Central memory CD8-positive, alpha-beta T cell (primary cell): ENCODE data around the gene PYGB.
"Not testable (repeated sequence)": the region's sequence is repeated elsewhere in the genome, so short reads cannot be mapped to it uniquely, and the experiment has no call there.

Source experiments
- ATAC-seq: fragments of 150-1000 bp; cut with Tn5 transposase; replicated peaks from 2 replicates; pipeline ENCODE4 v1.10.0; 2022; ENCODE audit warnings: mild to moderate bottlenecking, moderate FRiP score, moderate number of reproducible peaks; ENCODE audit not compliant: poor library complexity, severe bottlenecking; ENCODE audit errors: extremely low read depth
- DNase-seq, 2 donors: peaks; one replicate each; pipeline ENCODE4 v3.0.0; 2021; ENCODE audit warnings: low spot score in 2 of 2
- H3K27ac Mint-ChIP-seq: one replicate; pipeline ENCODE4 v1.8.0; 2022; ENCODE audit warnings: low read depth, mild to moderate bottlenecking, moderate library complexity, mixed read lengths
- H3K27me3 Mint-ChIP-seq: one replicate; pipeline ENCODE4 v1.8.0; 2022; ENCODE audit warnings: mixed read lengths
- H3K36me3 Mint-ChIP-seq: one replicate; pipeline ENCODE4 v1.8.0; 2022; ENCODE audit warnings: mild to moderate bottlenecking, moderate library complexity, mixed read lengths; ENCODE audit not compliant: insufficient read depth
- H3K4me1 Mint-ChIP-seq: one replicate; pipeline ENCODE4 v1.8.0; 2022; ENCODE audit warnings: mixed read lengths
- H3K4me3 Mint-ChIP-seq: one replicate; pipeline ENCODE4 v1.8.0; 2022; ENCODE audit warnings: mild to moderate bottlenecking, moderate library complexity, mixed read lengths
- H3K9me3 Mint-ChIP-seq: one replicate; pipeline ENCODE4 v1.8.0; 2022; ENCODE audit warnings: mixed read lengths

The PYGB gene

DNA sequence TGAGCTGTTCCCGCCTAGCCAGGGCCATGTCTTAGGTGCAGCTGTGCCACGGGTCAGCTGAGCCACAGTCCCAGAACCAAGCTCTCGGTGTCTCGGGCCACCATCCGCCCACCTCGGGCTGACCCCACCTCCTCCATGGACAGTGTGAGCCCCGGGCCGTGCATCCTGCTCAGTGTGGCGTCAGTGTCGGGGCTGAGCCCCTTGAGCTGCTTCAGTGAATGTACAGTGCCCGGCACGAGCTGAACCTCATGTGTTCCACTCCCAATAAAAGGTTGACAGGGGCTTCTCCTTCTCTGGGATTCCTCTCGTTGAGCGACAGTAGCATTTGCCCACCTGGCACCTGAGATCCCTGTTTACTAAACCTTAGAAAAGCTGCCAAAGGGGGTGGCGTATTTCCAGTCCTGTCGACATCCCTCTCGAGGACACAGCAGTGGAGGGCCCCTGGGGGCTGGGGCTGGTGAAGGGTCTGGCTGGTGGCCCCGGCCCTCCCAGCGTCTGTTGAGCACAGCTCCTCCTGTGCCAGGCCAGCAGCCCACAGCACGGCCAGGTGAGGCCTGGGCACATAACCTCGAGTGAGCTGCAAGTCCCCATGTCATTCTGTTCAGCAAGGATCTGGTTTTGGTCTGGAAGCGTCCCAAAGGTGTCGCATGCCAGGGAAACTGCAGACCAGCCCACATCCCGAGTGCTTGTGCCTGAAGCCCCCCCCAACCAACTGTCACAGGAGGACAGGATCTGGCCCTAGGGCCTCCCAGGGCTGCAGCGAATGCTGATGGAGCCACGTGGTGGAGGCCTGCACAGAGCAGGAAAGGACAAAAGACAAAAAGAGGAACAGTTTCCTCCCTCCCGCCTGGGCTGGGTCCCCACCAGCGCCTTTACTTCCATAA, 21.2 kb upstream of the PYGB start:
- H3K4me1 Mint-ChIP-seq, result no peaks in the 10 kb centered on the region
- no peak for ATAC-seq
- no peaks in the 10 kb centered on the region for H3K27me3 Mint-ChIP-seq
- peaks cover 6% of the 10 kb centered on the region for H3K36me3 Mint-ChIP-seq
- H3K27ac Mint-ChIP-seq, result no peak overlapping the region
- no peak for DNase-seq
- H3K4me3 Mint-ChIP-seq, result no peak overlapping the region
- H3K9me3 Mint-ChIP-seq, result no peaks in the 10 kb centered on the region

- Mint-ChIP-seq H3K9me3 (no peaks in the 10 kb centered on the region), H3K27ac (no peak overlapping the region), H3K27me3 (no peaks in the 10 kb centered on the region), H3K4me1 (no peaks in the 10 kb centered on the region), H3K4me3 (no peak overlapping the region), H3K36me3 (peaks cover 3% of the 10 kb centered on the region)
- no peak for ATAC-seq
- no peak for DNase-seq
Measured at GRCh38 chr20:25227317-25227831, 20.5 kb upstream of the PYGB start.

GRCh38 chr20:25229486-25230165, 18.3 kb upstream of the PYGB start:
- DNase-seq (no peak), ATAC-seq (no peak)
- Mint-ChIP-seq H3K4me3 (no peak overlapping the region), H3K4me1 (no peaks in the 10 kb centered on the region), H3K27me3 (peaks cover 13% of the 10 kb centered on the region), H3K36me3 (peaks cover 3% of the 10 kb centered on the region), H3K9me3 (no peaks in the 10 kb centered on the region), H3K27ac (no peak overlapping the region)

GRCh38 chr20:25230166-25230831, 17.6 kb upstream of the PYGB start:
- no peak for DNase-seq
- Mint-ChIP-seq H3K27me3 (peaks cover 19% of the 10 kb centered on the region), H3K9me3 (no peaks in the 10 kb centered on the region), H3K4me3 (no peak overlapping the region), H3K36me3 (peaks cover under 1% of the 10 kb centered on the region), H3K27ac (no peak overlapping the region), H3K4me1 (no peaks in the 10 kb centered on the region)
- no peak for ATAC-seq

DNA sequence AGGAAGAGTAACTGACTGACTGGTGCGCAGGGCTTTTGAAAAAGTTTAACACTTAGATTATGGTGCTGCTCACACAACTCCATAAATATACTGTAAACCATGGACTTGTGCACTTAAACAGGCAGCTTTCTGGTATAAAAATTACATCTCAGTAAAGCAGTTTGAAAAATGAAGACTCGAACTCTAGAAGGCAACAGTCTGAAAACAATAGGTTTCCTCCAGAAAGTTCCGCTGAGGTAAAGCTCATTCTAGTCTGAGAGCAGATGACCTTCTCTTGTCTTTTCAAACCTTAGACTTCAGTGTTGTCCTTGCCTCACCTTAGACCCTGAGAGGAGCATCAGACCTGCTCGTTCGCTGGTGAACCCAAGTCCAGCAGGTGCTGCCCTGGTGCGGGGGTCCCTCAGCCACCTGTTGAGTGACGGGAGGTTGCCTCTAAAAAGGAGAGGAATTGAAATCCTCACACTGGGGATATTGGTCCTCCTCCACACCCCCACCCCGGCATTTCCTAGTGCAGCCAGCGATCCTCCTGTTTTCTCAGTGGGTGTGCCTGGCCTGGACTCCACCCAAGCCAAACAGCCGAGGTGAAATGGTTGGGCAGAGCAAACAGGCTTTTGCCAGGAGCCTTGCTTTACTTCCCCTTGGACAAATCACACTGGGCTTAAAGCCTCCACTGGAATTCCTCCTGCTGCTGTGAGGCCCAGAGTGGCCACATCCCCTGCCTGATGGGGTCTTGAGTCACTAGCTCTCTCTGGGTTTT, 14.7 kb upstream of the PYGB start:
- Mint-ChIP-seq H3K27ac (no peak overlapping the region), H3K9me3 (no peaks in the 10 kb centered on the region), H3K4me1 (peaks cover 6% of the 10 kb centered on the region), H3K27me3 (peaks cover 47% of the 10 kb centered on the region), H3K36me3 (no peaks in the 10 kb centered on the region), H3K4me3 (no peak overlapping the region)
- DNase-seq (no peak), ATAC-seq (no peak)

DNA sequence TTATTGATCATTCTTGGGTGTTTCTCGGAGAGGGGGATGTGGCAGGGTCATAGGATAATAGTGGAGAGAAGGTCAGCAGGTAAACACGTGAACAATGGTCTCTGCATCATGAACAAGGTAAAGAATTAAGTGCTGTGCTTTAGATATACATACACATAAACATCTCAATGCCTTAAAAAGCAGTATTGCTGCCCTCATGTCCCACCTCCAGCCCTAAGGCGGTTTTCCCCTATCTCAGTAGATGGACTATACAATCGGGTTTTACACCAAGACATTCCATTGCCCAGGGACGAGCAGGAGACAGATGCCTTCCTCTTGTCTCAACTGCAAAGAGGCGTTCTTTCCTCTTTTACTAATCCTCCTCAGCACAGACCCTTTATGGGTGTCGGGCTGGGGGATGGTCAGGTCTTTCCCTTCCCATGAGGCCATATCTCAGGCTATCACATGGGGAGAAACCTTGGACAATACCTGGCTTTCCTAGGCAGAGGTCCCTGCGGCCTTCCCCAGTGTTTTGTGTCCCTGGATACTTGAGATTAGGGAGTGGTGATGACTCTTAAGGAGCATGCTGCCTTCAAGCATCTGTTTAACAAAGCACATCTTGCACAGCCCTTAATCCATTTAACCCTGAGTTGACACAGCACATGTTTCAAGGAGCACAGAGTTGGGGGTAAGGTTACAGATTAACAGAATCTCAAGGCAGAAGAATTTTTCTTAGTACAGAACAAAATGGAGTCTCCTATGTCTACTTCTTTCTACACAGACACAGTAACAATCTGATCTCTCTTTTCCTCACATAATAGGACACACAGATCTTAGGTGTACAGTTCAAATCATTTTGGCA, 13.7 kb upstream of the PYGB start:
- not testable (repeated sequence) for H3K4me3 Mint-ChIP-seq, H3K27ac Mint-ChIP-seq, H3K36me3 Mint-ChIP-seq, DNase-seq, ATAC-seq, H3K4me1 Mint-ChIP-seq, H3K9me3 Mint-ChIP-seq
- H3K27me3 Mint-ChIP-seq, result peaks cover 54% of the 10 kb centered on the region

DNA sequence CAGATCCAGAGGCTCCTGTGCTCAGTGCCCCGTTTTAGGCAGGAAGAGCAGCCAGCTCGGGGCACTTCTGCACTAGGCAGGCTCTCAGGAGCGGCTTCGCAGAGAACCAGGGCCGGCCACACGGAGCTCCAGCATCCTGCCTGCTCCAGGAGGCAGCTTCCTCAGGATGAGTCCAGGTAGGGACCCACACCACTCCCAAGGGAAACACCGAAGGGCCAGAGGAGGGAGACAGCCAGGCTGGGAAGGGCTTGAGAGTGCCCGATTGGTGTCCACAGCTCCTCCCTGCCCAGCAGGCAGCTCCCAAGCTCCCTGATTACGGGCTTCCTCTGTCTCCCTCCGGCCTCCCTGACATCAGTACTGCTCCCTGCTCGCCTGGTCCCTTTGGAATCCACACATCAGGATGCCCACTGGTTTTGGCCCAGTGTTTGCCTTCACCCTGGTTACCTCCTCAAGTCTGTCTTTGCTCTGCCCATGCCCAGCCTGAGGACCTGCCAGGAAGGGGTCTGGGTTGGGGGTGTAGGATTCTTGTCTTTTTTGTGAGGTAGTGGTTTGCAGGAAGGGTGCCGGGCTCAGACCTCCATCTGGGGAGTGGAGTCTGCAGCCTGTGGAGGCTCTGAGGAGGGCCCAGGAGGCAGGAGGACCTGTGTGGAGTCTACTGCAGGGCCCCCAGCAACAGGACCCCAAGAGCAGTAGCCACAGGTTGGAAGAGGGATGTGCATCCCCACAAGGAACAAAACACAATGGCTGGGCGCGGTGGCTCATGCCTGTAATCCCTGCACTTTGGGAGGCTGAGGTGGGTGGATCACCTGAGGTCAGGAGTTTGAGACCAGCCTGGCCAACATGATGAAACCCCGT, 11.2 kb upstream of the PYGB start:
- Mint-ChIP-seq H3K27me3 (peaks cover 59% of the 10 kb centered on the region), H3K9me3 (no peaks in the 10 kb centered on the region), H3K4me3 (no peak overlapping the region), H3K4me1 (peaks cover 8% of the 10 kb centered on the region), H3K36me3 (no peaks in the 10 kb centered on the region), H3K27ac (no peak overlapping the region)
- DNase-seq (no peak), ATAC-seq (no peak)

DNA sequence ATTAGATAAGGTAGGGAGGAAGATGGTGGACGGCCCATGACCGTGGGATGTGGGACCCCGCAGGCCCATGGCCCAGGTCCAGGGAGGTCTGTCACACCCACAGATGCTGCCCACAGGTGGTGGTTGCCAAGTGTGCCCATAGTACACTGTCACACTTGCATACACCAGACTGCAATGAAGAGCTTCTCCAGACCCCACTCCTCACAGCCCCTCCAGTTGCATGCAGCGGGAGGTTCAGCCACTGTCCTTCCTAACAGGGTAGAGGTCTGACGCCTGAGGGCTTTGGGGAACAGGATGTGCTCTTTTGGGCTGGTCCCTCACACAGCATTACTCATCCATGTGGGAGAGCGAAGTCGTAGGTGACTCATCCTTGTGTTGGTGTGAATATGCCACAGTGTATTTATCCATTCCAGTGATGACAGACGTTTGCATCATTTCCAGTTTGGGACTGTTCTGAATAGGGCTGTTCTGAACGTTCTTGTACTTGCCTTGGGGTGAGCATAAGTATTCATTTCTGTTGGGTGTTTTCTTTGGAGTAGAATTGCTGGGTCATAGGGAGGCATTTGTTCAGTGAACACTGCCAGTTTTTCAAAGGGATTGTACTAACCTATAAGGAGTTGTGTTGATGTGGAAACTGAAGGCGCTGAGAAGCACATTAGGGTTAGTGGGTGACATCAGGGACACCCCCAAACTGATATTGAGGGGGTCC, 10.1 kb upstream of the PYGB start:
- H3K27me3 Mint-ChIP-seq, result peaks cover 68% of the 10 kb centered on the region
- peaks cover 8% of the 10 kb centered on the region for H3K4me1 Mint-ChIP-seq
- H3K9me3 Mint-ChIP-seq, result no peaks in the 10 kb centered on the region
- no peak for ATAC-seq
- H3K27ac Mint-ChIP-seq, result no peak overlapping the region
- no peaks in the 10 kb centered on the region for H3K36me3 Mint-ChIP-seq
- H3K4me3 Mint-ChIP-seq, result no peak overlapping the region
- no peak for DNase-seq

DNA sequence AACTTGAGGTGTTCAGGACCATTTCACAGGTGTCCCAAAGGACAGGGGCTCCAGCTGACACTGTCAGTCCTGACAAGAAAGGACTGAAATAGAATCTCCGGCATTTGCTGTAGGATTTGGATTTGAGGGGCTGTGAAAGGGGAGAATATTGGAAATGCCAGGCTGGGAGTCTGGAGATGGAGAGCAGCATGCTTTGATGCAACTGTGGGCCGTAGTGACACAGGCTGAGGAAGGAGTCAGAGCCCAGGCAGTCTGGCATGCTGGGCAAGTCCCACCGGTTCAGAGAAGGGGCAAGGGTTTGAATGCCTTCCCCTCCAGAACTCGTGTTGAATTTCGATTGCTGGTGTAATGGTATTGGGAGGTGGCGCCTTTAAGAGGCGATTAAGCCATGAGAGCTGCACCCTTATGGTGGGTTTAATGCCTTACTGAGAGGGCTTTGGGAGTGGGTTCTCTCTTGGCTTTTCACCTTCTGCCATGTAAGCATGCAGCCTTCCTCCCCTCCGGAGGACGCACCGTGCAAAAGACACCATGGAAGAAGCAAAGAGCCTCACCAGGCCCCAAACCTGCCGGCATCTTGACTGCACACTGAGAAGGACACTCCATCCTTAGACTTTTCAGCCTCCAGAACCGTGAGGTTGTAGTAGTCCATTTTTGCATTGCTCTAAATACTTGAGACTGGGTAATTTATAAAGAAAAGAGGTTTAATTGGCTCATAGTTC, 9.4 kb upstream of the PYGB start:
- Mint-ChIP-seq H3K36me3 (no peaks in the 10 kb centered on the region), H3K9me3 (no peaks in the 10 kb centered on the region), H3K27me3 (peaks cover 67% of the 10 kb centered on the region), H3K27ac (no peak overlapping the region), H3K4me1 (peaks cover 8% of the 10 kb centered on the region), H3K4me3 (no peak overlapping the region)
- ATAC-seq (no peak), DNase-seq (no peak)
